GM11168 (cell line): ENCODE data around the gene ZDHHC5.
"Not testable (repeated sequence)": the region's sequence is repeated elsewhere in the genome, so short reads cannot be mapped to it uniquely, and the experiment has no call there.

ENCODE experiments used
- in situ Hi-C: fragments of 300-500 bp; cut with MboI; formaldehyde crosslinking; loops from one replicate; pipeline ENCODE4 v1.12.0; 2022; ENCODE audit warnings: low sequenced_read_pairs; ENCODE audit not compliant: unreplicated experiment

The ZDHHC5 gene

GRCh38 chr11:57713835-57714234, 45.9 kb downstream of the ZDHHC5 start:
- in situ Hi-C loops = no loop called here

GRCh38 chr11:57716726-57717125, 48.8 kb downstream of the ZDHHC5 start:
- in situ Hi-C loops = not testable (repeated sequence)

DNA sequence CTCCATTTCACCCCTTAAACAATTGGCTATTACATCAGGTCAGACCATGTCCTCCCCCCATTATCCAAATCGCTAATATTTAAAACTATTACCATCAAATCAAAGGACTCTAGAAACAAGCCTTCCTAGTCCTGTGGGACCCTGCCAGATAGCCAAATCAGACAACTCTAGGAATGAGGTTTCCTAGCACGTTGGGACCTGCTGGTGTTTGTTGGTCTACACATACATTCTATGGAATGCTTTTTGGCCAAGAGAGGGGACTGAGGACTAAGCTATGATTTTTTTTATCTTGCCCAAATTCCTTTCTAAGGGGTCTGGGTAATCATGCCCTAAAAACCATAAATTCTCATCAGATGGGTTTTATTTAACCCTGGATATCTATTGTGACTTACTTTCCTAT, 59.3 kb downstream of the ZDHHC5 start:
- in situ Hi-C loops = no loop called here

- in situ Hi-C loops = no loop called here
Measured at GRCh38 chr11:57728829-57729228, 60.9 kb downstream of the ZDHHC5 start.

DNA sequence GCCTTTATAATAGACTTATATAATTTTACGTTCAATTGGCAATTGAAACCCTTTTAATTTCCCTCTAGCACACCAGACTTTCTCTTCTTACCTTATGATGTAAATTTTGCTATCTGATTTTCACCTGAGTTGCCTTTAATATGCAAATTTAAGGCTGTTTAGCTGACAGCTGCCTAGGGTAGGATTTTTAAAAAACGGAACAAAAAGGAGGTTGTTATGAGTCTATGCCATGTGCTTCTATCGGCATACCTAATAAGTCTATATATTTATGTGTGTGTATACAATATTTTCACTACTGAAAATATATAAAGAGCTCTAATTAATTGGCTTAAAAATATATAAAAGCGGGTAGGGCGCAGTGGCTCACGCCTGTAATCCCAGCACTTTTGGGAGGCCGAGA, 61.6 kb downstream of the ZDHHC5 start:
- in situ Hi-C loops = no loop called here

GRCh38 chr11:57732661-57733060, 64.7 kb downstream of the ZDHHC5 start:
- in situ Hi-C loops = no loop called here

GRCh38 chr11:57735619-57736298, 67.8 kb downstream of the ZDHHC5 start:
- in situ Hi-C loops = no loop called here

GRCh38 chr11:57741132-57742086, 73.5 kb downstream of the ZDHHC5 start, which contains the start of gene SELENOH:
TSS of gene SELENOH (plus strand) at chr11:57741491. CDS start at chr11:57741596, 105 bp downstream.
- in situ Hi-C loops = no loop called here

GRCh38 chr11:57742087-57742452, 74.2 kb downstream of the ZDHHC5 start:
- in situ Hi-C loops = no loop called here

GRCh38 chr11:57744357-57744756, 76.4 kb downstream of the ZDHHC5 start:
- in situ Hi-C loops = no loop called here

DNA sequence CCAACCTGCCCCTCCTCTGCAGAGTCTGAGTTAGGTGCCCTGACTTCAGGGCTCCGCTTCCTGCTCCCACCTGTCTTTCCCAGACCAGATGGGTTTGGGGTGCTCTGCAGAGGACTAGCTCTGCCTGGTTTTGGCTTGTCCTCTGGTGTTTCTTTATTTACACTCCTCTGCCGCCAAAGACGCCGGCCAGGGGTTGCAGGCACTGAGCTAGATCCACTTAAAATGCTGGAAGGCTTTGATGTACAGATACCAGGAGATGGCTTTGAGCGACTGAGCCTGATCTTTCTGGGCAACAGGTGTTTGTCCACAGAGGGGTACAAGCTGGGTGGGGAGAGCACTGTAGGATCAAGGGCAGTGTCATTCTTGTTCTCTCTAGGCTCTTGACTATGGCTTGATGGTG, 77.3 kb downstream of the ZDHHC5 start:
- in situ Hi-C loops = loop anchor here (5.0 kb wide), 1 partner anchor 57 kb away; no protein-coding TSS in a partner anchor

- in situ Hi-C loops = loop anchor here (5.0 kb wide), 1 partner anchor 55 kb away; no protein-coding TSS in a partner anchor
Measured at GRCh38 chr11:57746920-57747319, 79.0 kb downstream of the ZDHHC5 start.
